GM19238 (cell line): Measurements from ENCODE around the gene TLN1.

ENCODE experiments used
- DNase-seq: peaks from one replicate; pipeline ENCODE4 v3.0.0; 2011; ENCODE audit warnings: low spot score; ENCODE audit not compliant: insufficient read length

The TLN1 gene

DNA sequence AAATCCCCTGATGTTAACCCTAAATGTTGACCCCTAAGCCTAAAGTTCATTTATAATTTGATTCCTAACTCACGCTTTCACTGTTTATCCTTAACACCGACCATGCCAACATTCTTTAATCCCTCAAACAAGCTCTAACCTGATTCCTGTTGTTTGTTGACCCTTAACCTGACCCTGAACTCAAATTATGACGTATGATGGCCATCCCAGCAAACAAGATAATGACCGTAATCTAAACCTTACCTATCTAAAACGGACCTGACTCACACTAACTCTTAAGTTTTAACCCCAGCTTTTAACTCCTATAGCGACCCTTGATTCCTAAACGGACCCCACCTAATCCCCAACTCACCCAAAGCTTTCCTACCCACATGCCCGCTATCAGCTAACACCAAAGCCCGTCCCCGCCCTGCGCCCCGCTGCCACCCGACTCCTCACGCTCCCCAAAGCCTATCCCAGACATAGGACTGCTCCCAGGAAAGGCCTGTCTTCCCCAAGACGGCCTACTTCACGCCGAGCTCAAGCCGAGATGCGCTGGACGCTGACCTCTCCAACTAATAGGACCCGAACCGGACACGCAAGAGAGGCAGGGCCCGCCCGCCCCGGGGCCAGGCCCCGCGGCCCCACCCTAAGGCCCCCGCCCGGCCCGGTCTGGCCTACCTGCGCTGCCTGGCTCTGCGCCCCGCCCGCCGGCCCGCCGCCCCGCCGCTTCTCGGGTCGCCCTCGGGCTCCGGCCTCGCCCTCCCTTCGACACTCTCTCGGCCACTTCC is 395 bp downstream of the TLN1 start:
- DNase-seq = no peak

DNA sequence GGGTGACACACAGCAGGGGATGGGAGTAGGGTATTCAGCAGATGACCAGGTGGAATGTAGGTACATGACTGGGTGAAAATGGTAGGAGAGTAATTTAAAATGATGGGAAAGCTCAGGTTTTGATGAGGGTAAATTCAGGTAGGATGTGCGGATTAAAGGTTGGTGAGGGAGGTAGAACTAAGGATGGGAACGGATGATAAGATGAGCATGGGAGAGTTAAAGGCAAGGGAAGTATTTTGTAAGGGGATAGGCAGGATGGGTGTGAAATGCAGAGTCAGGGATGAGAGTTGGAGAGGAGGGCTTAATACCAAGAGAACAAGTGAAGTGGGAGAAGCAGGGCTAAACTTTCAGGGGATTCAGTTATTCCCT is 1.5 kb downstream of the TLN1 start:
- no peak for DNase-seq

DNA sequence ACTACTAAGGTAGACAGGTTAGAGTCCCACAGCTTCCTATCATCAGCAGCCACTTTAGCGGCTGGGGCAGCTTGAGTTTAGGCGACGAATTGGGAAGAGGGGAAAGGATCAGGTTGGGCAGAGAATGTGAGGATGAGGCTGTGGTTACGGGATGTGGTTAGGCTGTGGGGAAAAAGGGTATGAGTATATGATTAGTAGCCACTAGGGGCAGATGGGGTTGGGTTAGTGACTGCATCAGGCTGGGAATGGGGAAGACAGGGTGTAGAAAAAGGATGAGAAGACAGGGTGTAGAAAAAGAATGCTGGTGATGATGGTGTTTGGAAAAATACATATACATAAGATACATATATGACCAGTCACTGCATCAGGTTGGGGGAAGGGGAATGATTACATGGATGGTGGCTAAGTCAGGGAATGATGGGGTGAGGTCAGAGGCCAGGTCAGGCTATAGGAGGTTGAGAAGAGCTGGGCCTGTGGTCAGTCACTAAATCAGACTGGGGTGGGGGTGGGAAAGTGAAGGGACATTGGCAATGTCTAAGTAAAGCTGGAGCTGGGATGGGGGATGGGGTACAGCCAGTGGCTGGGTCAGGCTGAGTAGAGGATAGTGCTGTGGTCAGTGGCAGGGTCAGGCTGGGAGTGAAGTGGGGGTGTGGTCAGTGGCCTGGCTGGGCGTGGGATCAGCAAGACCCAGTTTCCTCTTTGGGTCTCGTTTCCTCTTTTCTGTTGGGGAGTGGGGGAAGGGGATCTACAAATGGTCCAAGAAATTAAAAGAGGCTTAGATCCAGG is 2.1 kb downstream of the TLN1 start:
- DNase-seq = no peak

DNA sequence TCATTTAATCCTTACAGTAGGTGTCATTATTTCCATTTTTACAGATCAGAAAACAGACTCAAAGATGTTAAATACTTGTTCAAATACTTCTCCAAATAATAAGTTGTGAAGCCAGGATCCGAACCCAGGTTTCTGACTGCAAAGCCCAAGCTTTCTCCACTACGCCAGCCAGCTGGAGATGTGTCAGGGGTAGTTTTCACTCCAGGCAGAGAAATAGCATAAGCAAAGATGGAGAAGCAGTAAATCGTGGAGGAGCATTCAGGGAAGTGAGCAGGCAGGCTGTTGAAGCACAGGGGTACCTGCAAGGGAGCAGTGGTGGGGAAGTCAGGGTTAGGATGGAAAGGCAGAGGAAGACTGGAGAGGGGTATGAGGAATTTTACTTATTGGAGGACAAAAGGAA is 2.9 kb downstream of the TLN1 start:
- no peak for DNase-seq

DNA sequence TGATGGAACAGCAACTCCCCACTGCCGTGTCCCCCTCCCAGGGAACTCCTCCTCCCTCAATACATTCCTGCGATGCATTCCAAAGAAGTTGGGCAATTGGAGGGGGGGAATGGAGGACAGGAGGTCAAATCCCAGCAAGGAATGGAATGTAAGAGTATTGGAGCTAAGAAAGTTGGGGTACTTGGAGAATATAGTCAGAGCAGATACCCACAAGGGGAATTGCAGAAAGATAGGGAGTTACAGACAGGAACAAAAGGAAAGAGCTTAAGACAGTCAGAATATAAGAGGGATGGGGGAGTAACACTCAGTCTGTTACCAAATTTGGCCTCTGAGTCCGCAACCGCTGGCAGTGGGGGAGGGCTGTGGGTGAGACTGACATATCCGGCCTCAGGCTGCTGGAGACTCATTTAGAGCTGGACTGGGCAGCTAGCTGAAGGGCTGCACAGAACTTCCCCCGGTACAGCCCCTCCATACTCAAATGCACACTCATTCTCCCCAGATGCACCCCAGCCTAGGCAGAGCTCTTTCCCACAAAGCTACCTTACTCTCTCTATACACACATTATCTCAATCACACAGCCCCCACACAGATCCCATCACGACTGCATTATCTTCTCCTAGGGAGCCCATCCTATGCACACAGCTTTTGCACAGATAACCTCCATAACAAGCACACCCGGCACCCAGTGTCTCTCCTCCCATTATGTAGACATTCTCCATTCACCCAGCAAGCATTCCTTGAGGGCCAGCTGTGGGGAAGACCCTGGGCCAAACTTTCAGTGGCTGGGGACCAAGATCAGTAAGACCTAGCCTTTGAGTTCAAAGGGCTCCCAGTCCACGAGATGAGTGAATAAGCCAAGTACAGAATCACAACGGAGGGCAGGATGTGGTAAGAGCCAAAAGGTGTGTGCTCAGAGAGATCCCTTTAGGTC is 3.7 kb downstream of the TLN1 start:
- DNase-seq = peak; percentile 61

DNA sequence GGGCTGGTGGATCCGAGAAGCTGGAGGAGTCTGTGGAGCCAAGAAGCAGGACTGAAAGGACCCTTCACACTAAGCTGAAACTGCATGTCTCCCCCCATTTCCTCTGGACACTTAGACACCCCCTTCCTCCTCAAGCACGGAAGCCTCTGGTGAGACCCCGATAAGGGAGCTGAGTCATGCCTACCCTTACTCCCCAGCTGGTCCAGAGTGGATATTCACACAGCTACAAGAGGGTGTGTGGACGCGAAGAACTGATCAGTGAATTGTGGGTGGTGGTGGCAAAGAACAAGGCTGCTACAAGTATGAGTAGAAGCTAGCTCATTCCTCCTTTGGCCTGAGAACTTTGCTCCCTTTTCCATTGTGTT is 4.3 kb downstream of the TLN1 start:
- no peak for DNase-seq

DNA sequence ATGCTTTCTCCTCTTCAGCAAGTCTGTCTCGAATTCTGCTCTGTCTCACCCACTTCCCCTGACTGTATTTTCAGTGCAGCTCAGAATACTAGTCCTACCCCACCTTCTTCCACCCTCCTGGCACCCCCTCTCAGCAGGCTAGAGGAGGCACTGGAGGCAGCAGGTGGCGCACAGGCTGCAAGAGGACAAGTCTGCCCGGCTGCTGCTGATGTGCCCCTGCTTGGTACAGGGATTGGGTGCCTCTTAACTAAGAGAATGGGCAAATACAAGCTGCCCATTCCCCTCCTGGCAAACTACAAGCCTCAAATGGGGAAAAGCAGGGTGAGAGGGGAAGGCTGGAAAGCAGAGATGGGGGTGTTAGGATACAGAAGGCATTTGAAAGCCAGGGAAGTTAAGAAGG is 5.1 kb downstream of the TLN1 start:
- no peak for DNase-seq

DNA sequence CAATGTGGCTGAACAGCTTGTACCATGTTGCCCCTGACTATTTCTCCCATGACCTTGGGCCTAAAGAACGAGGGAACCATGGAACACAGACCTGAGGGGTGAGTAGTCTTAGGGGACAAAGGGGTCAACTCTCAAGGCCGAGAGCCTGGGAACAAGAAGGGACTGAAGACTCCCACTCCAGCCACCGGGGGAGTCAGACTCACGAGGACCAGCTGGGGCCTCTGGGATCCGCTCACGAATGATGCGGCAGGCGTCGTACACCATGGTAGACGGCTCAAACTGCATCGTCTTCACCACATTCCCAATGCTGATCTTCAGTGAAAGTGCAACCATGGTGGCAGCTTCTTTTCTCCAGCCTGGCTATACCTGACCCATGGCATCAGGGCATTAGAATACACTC is 6.6 kb downstream of the TLN1 start:
- DNase-seq = no peak

DNA sequence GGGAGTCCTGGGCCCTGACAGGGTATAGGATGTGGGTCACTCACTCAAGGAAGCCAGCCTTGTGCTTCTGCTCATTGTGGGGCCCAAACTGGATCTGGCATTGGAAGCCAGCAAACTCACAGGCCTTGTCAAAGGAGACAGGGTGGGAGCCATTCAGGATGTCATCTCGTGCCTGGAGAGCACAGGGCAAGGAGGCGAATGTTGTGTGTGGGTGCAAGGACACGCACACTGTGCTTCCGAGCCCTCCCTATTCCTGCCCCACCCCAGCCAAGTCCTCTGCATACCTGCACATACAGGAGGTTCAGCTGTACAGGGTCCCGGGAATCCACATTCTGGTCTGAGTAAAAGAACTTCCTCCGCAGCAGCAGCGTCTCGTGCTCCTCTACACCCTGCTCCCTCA is 8.1 kb downstream of the TLN1 start:
- no peak for DNase-seq

DNA sequence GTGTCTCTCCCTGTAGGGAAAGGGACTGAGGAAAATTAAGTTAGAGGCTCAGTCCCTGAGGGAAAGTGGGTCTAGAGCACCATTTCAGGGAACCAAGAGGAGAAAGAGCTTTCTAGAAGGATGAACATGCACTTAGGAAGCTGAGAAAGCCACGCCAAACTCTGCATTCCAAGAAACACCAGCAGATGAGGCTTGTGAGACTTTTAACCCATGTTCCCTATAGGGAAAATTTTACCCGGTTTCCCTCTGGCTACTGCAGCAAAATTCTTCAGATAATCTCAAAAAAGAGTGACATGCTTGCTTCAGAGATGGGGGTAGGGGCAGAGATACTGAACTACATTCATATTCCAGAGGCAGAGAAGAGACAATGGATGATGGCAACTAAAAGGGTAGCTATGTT is 8.6 kb downstream of the TLN1 start:
- DNase-seq = no peak

DNA sequence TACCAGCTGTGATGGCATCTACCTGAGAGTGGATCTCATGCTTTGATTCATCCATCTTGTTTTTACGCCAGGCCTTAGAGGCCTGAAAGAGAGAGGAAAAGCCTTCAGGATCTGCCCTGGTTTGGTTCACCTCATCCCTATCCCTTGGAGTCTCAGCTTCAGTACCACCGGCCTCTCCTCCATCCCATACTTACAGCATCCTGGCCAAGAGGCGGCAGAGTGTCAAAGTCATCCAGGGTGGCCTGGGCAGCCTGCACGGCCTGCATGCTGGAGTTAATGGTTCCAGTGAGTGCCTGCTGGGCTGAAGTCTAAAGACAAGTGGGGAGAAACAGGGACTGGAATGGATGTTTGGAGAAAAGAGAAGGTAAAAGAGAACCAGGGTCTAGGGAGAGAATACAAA is 12.4 kb downstream of the TLN1 start:
- DNase-seq = no peak

DNA sequence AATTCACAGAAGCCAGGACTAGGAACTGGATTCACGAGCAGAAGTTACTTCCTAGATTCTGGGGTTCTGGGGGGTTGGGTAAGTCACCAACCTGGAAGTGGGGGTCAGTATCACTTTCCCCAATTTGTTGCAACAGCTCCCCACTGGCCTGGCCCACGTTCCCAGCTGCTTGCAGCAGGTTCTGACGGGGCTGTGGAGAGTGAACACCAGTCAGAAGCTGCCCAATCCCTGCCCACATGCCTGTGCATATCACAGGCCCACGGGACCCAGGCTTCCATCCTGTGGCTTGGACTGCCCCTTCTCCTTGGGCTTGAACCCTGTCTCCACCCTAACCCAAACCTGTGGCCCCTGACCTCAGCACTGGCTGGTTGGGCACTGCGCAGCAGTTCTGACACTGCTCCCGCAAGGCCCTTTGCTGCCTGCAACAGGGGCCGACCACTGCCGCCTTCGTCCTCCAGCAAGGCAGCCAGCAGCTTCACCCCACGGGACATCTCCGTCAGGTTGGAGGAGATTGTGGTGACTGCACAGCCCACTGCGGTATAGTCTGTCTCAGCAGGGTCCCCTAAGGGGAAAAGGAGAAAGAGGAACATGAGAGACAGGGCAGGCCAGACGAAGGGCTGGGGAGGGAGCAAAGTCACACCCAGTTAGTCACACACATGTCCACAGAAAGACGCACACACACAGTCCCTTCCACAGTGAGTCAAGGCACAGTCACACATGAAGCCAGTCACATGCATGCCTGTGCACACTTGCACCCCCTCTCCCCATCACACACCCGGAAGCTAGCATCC is 13.1 kb downstream of the TLN1 start:
- DNase-seq = no peak

DNA sequence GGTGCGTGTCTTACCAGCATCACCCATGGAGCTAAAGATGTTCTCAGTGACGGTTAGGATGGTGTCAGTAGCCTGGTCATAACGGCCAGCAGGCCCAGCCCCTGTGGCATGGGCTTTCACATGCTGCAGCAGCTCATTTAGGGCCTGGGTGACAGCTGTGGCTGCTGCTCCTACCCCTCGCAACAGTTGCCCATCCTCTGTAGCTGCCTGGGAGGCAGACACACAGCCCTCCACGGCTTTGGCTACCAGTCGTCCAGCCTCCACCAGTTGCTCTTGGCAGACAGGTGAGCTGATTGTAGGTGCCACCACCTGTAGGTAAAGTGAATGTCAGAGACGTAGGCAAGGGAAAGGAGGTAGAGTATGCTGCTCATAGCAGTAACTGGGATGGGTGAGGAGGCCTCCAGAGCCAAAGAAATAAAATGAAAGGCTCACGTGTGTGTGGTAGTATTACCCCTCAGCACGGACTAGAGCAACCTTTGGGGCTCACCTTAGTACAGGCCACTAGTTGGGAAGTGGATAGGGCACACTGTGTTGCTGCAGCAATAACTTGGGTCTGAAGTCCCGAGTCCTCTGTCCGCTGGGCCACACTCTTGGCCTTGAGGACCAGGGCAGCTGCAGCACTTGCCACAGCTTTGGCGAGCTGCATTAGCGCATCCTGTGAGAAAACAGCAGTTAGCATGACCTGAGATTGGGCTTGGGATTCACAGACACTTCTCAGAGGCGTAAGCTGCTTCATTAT is 14.7 kb downstream of the TLN1 start:
- no peak for DNase-seq

DNA sequence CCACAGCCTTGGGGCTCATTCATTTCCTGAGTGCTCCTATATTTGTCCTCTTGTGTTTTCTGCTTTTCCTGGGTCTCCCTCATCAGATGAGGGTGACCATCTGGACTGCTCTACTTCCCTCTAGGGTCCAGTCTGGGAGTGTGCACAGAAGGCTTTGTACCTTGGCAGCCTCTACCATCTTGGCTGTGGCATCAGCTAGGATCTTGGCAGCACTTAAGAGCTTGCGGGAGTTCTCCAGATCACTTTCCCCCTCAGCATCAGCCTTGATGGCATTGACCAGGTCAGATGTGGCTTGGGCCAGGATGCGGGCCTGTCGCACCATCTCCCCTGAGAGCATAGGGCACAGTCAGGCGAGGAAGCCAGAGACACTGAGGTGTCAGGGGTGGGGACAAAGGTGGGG is 15.8 kb downstream of the TLN1 start:
- no peak for DNase-seq

DNA sequence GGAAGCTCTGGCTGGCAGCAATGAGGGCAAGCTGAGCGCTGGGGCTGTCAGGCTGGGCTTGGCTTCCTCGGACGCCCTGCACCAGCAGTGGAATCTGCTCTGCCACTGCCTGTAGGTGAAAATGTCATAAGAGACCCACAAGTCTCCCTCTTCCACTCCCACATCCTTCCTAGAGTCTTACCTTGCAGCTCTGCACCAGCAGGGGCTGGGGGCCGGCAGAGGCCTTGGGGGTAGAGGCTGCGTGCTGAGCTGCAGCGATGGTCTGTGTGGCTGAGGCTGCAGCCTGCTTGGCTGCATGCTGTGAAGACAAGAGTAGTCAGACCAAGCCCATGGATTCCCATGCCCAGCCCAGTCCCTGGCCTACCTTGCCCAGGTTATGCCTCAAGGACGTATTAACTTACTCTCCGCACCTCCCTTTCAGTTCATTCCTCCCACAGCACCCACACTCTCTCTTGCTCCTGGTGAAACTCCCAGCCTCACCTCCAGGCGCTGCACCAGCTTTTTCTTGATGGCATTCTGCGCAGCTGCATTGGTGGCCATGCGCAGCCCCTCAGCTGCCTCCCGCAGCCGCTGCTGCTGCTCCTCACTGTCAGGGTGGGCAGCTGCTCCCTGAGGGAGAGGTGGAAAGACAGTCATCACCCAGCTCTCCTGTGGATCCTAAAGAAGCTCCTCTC is 17.3 kb downstream of the TLN1 start:
- DNase-seq = no peak

DNA sequence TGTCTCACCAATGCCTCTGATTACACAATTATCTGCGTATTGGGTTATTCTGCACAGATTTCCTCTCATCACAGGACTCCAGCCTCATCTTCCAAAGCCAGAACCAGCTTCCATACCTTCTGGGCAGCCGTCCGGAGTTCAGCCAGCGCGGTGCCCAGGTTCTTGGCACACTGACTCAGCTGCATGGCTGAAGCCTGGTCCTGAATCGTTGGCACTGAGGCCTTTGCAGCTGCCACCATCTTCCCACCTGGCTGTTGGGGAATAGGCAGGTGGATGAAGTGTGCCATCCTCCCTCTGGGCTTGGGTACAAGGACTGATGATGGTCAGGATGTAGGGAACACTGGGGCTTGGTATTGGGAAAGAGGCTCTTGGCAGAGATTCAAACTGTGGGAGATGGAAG is 17.9 kb downstream of the TLN1 start:
- no peak for DNase-seq

DNA sequence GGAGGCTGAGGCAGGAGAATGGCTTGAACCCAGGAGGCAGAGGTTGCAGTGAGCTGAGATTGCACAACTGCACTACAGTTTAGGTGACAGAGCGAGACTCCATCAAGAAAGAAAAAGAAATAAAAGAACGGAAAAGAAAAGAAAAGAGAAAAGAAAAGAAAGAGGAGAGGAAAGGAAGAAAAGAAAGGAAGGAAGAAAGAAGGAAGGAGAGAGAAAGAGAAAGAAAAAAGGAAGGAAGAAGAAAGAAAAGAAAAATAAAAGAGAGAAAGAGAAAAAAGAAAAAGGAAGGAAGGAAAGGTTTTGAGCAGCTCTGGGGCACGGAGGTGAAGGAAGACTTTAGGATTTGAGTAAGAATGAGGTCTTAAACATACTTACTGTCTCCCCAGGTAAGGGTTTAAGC is 18.4 kb downstream of the TLN1 start:
- no peak for DNase-seq

DNA sequence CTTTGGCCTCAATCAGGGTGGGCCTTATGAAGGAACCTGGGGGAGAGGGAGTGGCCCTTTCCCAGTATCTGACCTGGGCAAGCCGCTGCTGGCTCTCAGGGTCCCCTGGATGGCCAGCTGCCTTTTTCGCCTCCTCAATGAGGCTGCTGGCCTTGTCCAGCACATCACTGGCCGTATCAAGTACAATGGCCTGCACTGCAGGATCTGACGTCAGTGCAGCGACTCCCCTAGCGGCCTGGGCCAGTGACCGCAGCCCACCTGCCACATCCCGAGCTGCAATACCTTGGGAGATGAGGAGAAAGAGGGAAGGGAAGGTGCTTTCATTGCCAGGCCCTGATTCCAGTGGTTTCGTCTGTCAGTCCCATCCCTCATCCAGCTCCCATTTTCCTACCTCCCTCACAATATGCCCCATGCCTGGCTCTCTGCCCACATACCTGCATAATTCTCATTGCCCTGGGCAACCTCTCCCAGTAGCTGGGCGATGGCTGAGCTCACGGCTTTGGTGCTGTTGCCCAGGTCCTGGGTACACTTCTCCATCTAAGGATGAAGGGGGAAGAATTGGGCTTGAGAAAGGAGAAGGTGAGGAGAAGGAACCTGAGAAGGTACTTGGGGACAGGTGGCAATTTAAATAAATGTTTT is 19.1 kb downstream of the TLN1 start:
- DNase-seq = no peak
